Measurements from ENCODE around the gene PAIP2.

DNA sequence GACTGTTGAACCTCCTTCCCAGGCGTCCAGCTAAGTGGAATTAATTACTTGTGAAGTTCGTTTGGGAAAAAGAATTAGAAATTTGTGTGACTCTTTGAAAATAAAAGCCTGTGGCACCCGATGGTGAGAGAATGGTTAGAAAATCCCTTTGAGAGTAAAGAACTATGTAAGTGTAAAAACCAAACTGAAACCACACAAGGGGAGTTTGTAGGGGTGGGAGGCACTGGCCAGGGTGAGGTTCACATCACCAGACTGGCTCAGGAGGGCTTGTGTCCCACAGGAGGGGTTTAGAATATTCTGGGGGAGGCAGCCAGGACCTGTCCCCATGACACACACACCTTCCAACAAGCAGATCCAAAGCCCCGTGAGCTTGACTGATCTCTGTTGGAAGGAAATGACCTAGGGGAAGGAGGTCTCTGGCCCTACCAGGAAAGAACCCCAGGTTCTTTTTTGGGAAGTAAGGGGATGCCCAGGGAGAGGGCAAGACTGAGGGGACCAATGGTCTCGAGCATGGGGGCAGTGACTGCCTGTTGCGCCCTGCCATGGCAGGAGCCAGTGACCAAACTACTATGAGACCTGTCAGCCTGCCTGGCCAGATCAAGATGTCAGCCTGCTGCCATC lies 58.0 kb downstream of the PAIP2 start:
- TF ChIP-seq GATA3 (IDR thresholded peaks at IDR 0.05; ENCODE audit: low read depth, low read length) (no peak), GATA2 (IDR thresholded peaks at IDR 0.05; ENCODE audit: low read depth, low read length) (no peak)
